ENCODE data around the gene STARD5. TPM values are rescaled to one million over a fixed set of nuclear protein-coding genes. Genes with fewer than 3 reads are reported as not detected.

Gene STARD5
- total RNA-seq, 4 donors from 2014 or later: 54.6 to 88.2 (median 67.4) TPM

- DNase-seq (ENCODE audit: low spot score in 2 of 2): no peak
- Histone ChIP-seq H3K27ac (no peak overlapping the region), H3K4me3 (peak overlapping the region; percentile 6), H3K36me3 (peaks cover 41% of the 10 kb centered on the region), H3K27me3 (no peaks in the 10 kb centered on the region), H3K4me1 (peaks cover 62% of the 10 kb centered on the region), H3K9me3 (no peaks in the 10 kb centered on the region)
- TF ChIP-seq EP300 (IDR thresholded peaks at IDR 0.05) (no peak), POLR2AphosphoS5 (IDR thresholded peaks at IDR 0.05) (no peak), POLR2A (IDR thresholded peaks at IDR 0.05) (no peak)
- TF ChIP-seq, protein P1, sequence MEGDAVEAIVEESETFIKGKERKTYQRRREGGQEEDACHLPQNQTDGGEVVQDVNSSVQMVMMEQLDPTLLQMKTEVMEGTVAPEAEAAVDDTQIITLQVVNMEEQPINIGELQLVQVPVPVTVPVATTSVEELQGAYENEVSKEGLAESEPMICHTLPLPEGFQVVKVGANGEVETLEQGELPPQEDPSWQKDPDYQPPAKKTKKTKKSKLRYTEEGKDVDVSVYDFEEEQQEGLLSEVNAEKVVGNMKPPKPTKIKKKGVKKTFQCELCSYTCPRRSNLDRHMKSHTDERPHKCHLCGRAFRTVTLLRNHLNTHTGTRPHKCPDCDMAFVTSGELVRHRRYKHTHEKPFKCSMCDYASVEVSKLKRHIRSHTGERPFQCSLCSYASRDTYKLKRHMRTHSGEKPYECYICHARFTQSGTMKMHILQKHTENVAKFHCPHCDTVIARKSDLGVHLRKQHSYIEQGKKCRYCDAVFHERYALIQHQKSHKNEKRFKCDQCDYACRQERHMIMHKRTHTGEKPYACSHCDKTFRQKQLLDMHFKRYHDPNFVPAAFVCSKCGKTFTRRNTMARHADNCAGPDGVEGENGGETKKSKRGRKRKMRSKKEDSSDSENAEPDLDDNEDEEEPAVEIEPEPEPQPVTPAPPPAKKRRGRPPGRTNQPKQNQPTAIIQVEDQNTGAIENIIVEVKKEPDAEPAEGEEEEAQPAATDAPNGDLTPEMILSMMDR (IDR thresholded peaks at IDR 0.05): no peak
- 87% methylated on average over 10 of the region's 14 CpGs for WGBS
These were observed 24.2 kb downstream of the STARD5 start for GRCh38 chr15:81299630-81300273.

DNA sequence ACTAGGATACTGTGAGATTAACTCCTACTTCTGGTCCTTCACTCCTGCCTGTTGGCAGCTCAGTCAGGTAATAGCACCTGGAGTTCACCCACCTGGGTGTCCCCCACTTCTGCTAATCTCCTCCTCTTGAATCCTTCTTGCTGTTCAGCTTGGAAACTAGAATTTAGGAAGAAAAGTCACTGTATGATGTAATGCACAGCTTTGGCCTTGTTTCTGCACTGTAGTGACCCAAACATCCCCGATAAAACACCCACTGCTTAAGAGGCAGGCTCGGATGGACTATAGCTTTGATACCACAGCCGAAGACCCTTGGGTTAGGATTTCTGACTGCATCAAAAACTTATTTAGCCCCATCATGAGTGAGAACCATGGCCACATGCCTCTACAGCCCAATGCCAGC lies 24.8 kb downstream of the STARD5 start:
- WGBS: 71% methylated on average over 2 of the region's 3 CpGs
- Histone ChIP-seq H3K4me3 (peak overlapping the region; percentile 6), H3K9me3 (no peaks in the 10 kb centered on the region), H3K27me3 (no peaks in the 10 kb centered on the region), H3K27ac (no peak overlapping the region), H3K4me1 (peaks cover 62% of the 10 kb centered on the region), H3K36me3 (peaks cover 35% of the 10 kb centered on the region)
- TF ChIP-seq POLR2A (IDR thresholded peaks at IDR 0.05) (no peak), EP300 (IDR thresholded peaks at IDR 0.05) (no peak), POLR2AphosphoS5 (IDR thresholded peaks at IDR 0.05) (no peak)
- TF ChIP-seq, protein P1 (IDR thresholded peaks at IDR 0.05): no peak
- DNase-seq (ENCODE audit: low spot score in 2 of 2): no peak

- Histone ChIP-seq H3K4me1 (peaks cover 62% of the 10 kb centered on the region), H3K4me3 (peak overlapping the region; percentile 6)
These were observed 25.3 kb downstream of the STARD5 start for GRCh38 chr15:81298611-81299010.

GRCh38 chr15:81297603-81298575 lies 26.1 kb downstream of the STARD5 start:
- no peaks in the 10 kb centered on the region for H3K27me3 ChIP-seq
- H3K27ac ChIP-seq: peak overlapping the region; percentile 34
- TF ChIP-seq POLR2AphosphoS5 (IDR thresholded peaks at IDR 0.05): no peak
- 70% methylated on average over 3 of the region's 4 CpGs for WGBS
- peak in 1 of 2 donors; percentile 41 for DNase-seq (ENCODE audit: low spot score in 2 of 2)
- no peaks in the 10 kb centered on the region for H3K9me3 ChIP-seq
- H3K4me1 ChIP-seq: peaks cover 58% of the 10 kb centered on the region
- H3K4me3 ChIP-seq: peak overlapping the region; percentile 6
- peaks cover 31% of the 10 kb centered on the region for H3K36me3 ChIP-seq

More at GRCh38 chr15:81298611-81299010, 25.3 kb downstream of the STARD5 start:
- Histone ChIP-seq H3K9me3 (no peaks in the 10 kb centered on the region), H3K36me3 (peaks cover 34% of the 10 kb centered on the region), H3K27me3 (no peaks in the 10 kb centered on the region), H3K27ac (no peak overlapping the region)
- TF ChIP-seq, protein P1 (IDR thresholded peaks at IDR 0.05): no peak
- TF ChIP-seq EP300 (IDR thresholded peaks at IDR 0.05): no peak
- no peak for TF ChIP-seq POLR2A (IDR thresholded peaks at IDR 0.05)
- no peak for TF ChIP-seq POLR2AphosphoS5 (IDR thresholded peaks at IDR 0.05)
- peak in 1 of 2 donors; percentile 38 for DNase-seq (ENCODE audit: low spot score in 2 of 2)
- WGBS: 58% methylated on average over 6 of the region's 6 CpGs

GRCh38 chr15:81297147-81297572 lies 26.8 kb downstream of the STARD5 start:
- peak overlapping the region; percentile 28 for H3K4me3 ChIP-seq
- peaks cover 24% of the 10 kb centered on the region for H3K36me3 ChIP-seq
- TF ChIP-seq, protein P1 (IDR thresholded peaks at IDR 0.05): no peak
- TF ChIP-seq EP300 (IDR thresholded peaks at IDR 0.05) (no peak), POLR2A (IDR thresholded peaks at IDR 0.05) (no peak), POLR2AphosphoS5 (IDR thresholded peaks at IDR 0.05) (no peak)
- H3K4me1 ChIP-seq: peaks cover 51% of the 10 kb centered on the region
- H3K27me3 ChIP-seq: no peaks in the 10 kb centered on the region
- peak overlapping the region; percentile 34 for H3K27ac ChIP-seq
- peak in 1 of 2 donors; percentile 68 for DNase-seq (ENCODE audit: low spot score in 2 of 2)
- WGBS: 29% methylated on average over 2 of the region's 3 CpGs
- no peaks in the 10 kb centered on the region for H3K9me3 ChIP-seq
